GM12875 (cell line): ENCODE measurements around the gene PAAF1.

Source experiments
- H3K4me3 ChIP-seq: one replicate; pipeline ENCODE4 v1.5.1; 2011; ENCODE audit warnings: low read depth, low read length, control low read depth
- CTCF ChIP-seq: IDR thresholded peaks from 2 replicates; pipeline ENCODE4 v1.5.1; 2011; ENCODE audit warnings: low read depth, mild to moderate bottlenecking, control low read depth, inconsistent platforms, low read length, moderate library complexity, borderline replicate concordance; ENCODE audit not compliant: insufficient read depth

The PAAF1 gene

GRCh38 chr11:73944901-73945300 is 68.1 kb downstream of the PAAF1 start:
- no peak overlapping the region for H3K4me3 ChIP-seq
- TF ChIP-seq CTCF = no peak

- H3K4me3 ChIP-seq = no peak overlapping the region
- TF ChIP-seq CTCF = no peak
Measured at GRCh38 chr11:73945396-73945795, 68.6 kb downstream of the PAAF1 start.

- TF ChIP-seq CTCF = no peak
- H3K4me3 ChIP-seq = no peak overlapping the region
Measured at GRCh38 chr11:73946798-73947458, 70.1 kb downstream of the PAAF1 start.

GRCh38 chr11:73949246-73949645 is 72.4 kb downstream of the PAAF1 start:
- H3K4me3 ChIP-seq = no peak overlapping the region
- no peak for TF ChIP-seq CTCF

GRCh38 chr11:73949912-73950311 is 73.1 kb downstream of the PAAF1 start:
- no peak overlapping the region for H3K4me3 ChIP-seq
- no peak for TF ChIP-seq CTCF

- TF ChIP-seq CTCF = no peak
- no peak within 1 kb of the TSS for H3K4me3 ChIP-seq
Measured at GRCh38 chr11:73950869-73951710, 74.3 kb downstream of the PAAF1 start, which contains the start of gene DNAJB13. DNAJB13 (plus strand) TSS chr11:73951026; CDS start chr11:73951070, 44 bp downstream.
